Measurements from ENCODE around the gene SLC38A3. TPM values are rescaled to one million over a fixed set of nuclear protein-coding genes. Genes with fewer than 3 reads are reported as not detected.

Gene SLC38A3
- total RNA-seq, 1 donor from 2014 or later = 10.3 TPM

- ATAC-seq = no peak
Measured at GRCh38 chr3:50167841-50168209, 37.2 kb upstream of the SLC38A3 start.

GRCh38 chr3:50168388-50168787 is 36.7 kb upstream of the SLC38A3 start:
- intact Hi-C loops (cut with DNase I) = no loop called here
- ATAC-seq (no peak), DNase-seq (ENCODE audit: missing footprints) (no peak)

More at GRCh38 chr3:50167841-50168209, 37.2 kb upstream of the SLC38A3 start:
- DNase-seq (ENCODE audit: missing footprints) = no peak
- intact Hi-C loops (cut with DNase I) = no loop called here

GRCh38 chr3:50168791-50169190 is 36.3 kb upstream of the SLC38A3 start:
- intact Hi-C loops (cut with DNase I) = no loop called here
- DNase-seq (ENCODE audit: missing footprints) = no peak
- no peak for ATAC-seq

GRCh38 chr3:50169232-50169832 is 35.7 kb upstream of the SLC38A3 start:
- intact Hi-C loops (cut with DNase I) = no loop called here
- no peak for DNase-seq (ENCODE audit: missing footprints)
- ATAC-seq = no peak

- intact Hi-C loops (cut with DNase I) = no loop called here
- DNase-seq (ENCODE audit: missing footprints) (no peak), ATAC-seq (no peak)
Measured at GRCh38 chr3:50169858-50170257, 35.2 kb upstream of the SLC38A3 start.

GRCh38 chr3:50170689-50171088 is 34.4 kb upstream of the SLC38A3 start:
- intact Hi-C loops (cut with DNase I) = no loop called here
- DNase-seq (ENCODE audit: missing footprints) (no peak), ATAC-seq (no peak)

- intact Hi-C loops (cut with DNase I) = no loop called here
- ATAC-seq (no peak), DNase-seq (ENCODE audit: missing footprints) (no peak)
Measured at GRCh38 chr3:50171540-50172301, 33.4 kb upstream of the SLC38A3 start.

GRCh38 chr3:50172626-50173220 is 32.3 kb upstream of the SLC38A3 start:
- intact Hi-C loops (cut with DNase I) = no loop called here
- ATAC-seq = peak; percentile 70

GRCh38 chr3:50173685-50174516 is 31.2 kb upstream of the SLC38A3 start:
- ATAC-seq (no peak), DNase-seq (ENCODE audit: missing footprints) (no peak)
- intact Hi-C loops (cut with DNase I) = no loop called here

More at GRCh38 chr3:50172626-50173220, 32.3 kb upstream of the SLC38A3 start:
- DNase-seq (ENCODE audit: missing footprints) = no peak

- ATAC-seq (no peak), DNase-seq (ENCODE audit: missing footprints) (no peak)
- intact Hi-C loops (cut with DNase I) = no loop called here
Measured at GRCh38 chr3:50174517-50174895, 30.6 kb upstream of the SLC38A3 start.

- no peak for DNase-seq (ENCODE audit: missing footprints)
- intact Hi-C loops (cut with DNase I) = no loop called here
- no peak for ATAC-seq
Measured at GRCh38 chr3:50174947-50175524, 30.0 kb upstream of the SLC38A3 start.

GRCh38 chr3:50177346-50177745 is 27.7 kb upstream of the SLC38A3 start:
- ATAC-seq (no peak), DNase-seq (ENCODE audit: missing footprints) (peak; percentile 57)
- intact Hi-C loops (cut with DNase I) = no loop called here

- DNase-seq (ENCODE audit: missing footprints) (no peak), ATAC-seq (no peak)
- intact Hi-C loops (cut with DNase I) = no loop called here
Measured at GRCh38 chr3:50179710-50180109, 25.4 kb upstream of the SLC38A3 start.

- DNase-seq (ENCODE audit: missing footprints) (no peak), ATAC-seq (no peak)
- intact Hi-C loops (cut with DNase I) = no loop called here
Measured at GRCh38 chr3:50181985-50182384, 23.1 kb upstream of the SLC38A3 start.

GRCh38 chr3:50182533-50183099 is 22.5 kb upstream of the SLC38A3 start:
- intact Hi-C loops (cut with DNase I) = no loop called here
- ATAC-seq = no peak
- DNase-seq (ENCODE audit: missing footprints) = no peak

GRCh38 chr3:50183755-50184154 is 21.3 kb upstream of the SLC38A3 start:
- intact Hi-C loops (cut with DNase I) = no loop called here
- no peak for ATAC-seq
- DNase-seq (ENCODE audit: missing footprints) = no peak

GRCh38 chr3:50184242-50184978 is 20.7 kb upstream of the SLC38A3 start:
- ATAC-seq = no peak
- intact Hi-C loops (cut with DNase I) = no loop called here
- no peak for DNase-seq (ENCODE audit: missing footprints)

GRCh38 chr3:50185230-50185629 is 19.8 kb upstream of the SLC38A3 start:
- no peak for DNase-seq (ENCODE audit: missing footprints)
- ATAC-seq = no peak
- intact Hi-C loops (cut with DNase I) = no loop called here
